Mesodermal cell (in vitro differentiated cells): Measurements from ENCODE around the gene CADM2.

Experiments used
- H3K27ac ChIP-seq: 2 replicates; pipeline ENCODE4 v1.7.0; 2013; ENCODE audit warnings: mild to moderate bottlenecking, low read depth, low read length, moderate library complexity; ENCODE audit not compliant: severe bottlenecking
- H3K36me3 ChIP-seq: 2 replicates; pipeline ENCODE4 v1.7.1; 2013; ENCODE audit warnings: mild to moderate bottlenecking, low read length, moderate library complexity; ENCODE audit not compliant: control insufficient read depth, insufficient read depth
- H3K4me1 ChIP-seq: one replicate; pipeline ENCODE4 v1.7.1; 2013; ENCODE audit warnings: mild to moderate bottlenecking, low read length; ENCODE audit not compliant: insufficient read depth, control insufficient read depth, poor library complexity, severe bottlenecking
- H3K4me3 ChIP-seq: 2 replicates; pipeline ENCODE4 v1.7.0; 2013; ENCODE audit warnings: low read length, control low read depth, mild to moderate bottlenecking; ENCODE audit not compliant: insufficient read depth, poor library complexity, severe bottlenecking; ENCODE audit errors: extremely low read depth
- H3K9me3 ChIP-seq: 2 replicates; pipeline ENCODE4 v1.7.1; 2013; ENCODE audit warnings: mild to moderate bottlenecking, low read length, moderate library complexity; ENCODE audit not compliant: control insufficient read depth
- WGBS, 2 experiments: methylation state at CpG; one replicate each; pipeline ENCODE4 v1.1.5; 2013; ENCODE audit warnings: missing lambda C conversion rate in 2 of 2; ENCODE audit not compliant: insufficient coverage in 2 of 2; 5-methylcytosine and 5-hydroxymethylcytosine counted together

The CADM2 gene

GRCh38 chr3:85020828-85021227 lies 62.0 kb downstream of the CADM2 start:
- no peak overlapping the region for H3K4me3 ChIP-seq
- H3K4me1 ChIP-seq, result no peaks in the 10 kb centered on the region
- no peaks in the 10 kb centered on the region for H3K9me3 ChIP-seq
- no peaks in the 10 kb centered on the region for H3K36me3 ChIP-seq
- 53 to 100% methylated on average over 2 to 4 of the region's 5 CpGs for WGBS, 2 experiments
- no peak overlapping the region for H3K27ac ChIP-seq

- no peak overlapping the region for H3K4me3 ChIP-seq
- no peaks in the 10 kb centered on the region for H3K36me3 ChIP-seq
- WGBS, 2 experiments, result 61 to 67% methylated on average over 7 of the region's 7 CpGs
- no peak overlapping the region for H3K27ac ChIP-seq
- H3K9me3 ChIP-seq, result no peaks in the 10 kb centered on the region
- H3K4me1 ChIP-seq, result no peaks in the 10 kb centered on the region
These were observed 71.3 kb downstream of the CADM2 start for GRCh38 chr3:85030052-85030451.

- H3K27ac ChIP-seq, result no peak overlapping the region
- no CpG with 5 or more reads among the region's 2 CpGs for WGBS, 2 experiments
- H3K4me1 ChIP-seq, result no peaks in the 10 kb centered on the region
These were observed 78.4 kb downstream of the CADM2 start for GRCh38 chr3:85037203-85037602.

GRCh38 chr3:85041001-85041400 lies 82.2 kb downstream of the CADM2 start:
- no peaks in the 10 kb centered on the region for H3K9me3 ChIP-seq
- no CpG with 5 or more reads among the region's 4 CpGs for WGBS, 2 experiments

More at GRCh38 chr3:85037203-85037602, 78.4 kb downstream of the CADM2 start:
- no peaks in the 10 kb centered on the region for H3K36me3 ChIP-seq
- H3K9me3 ChIP-seq, result no peaks in the 10 kb centered on the region
- H3K4me3 ChIP-seq, result no peak overlapping the region

GRCh38 chr3:85041562-85042055 lies 82.8 kb downstream of the CADM2 start:
- H3K36me3 ChIP-seq, result no peaks in the 10 kb centered on the region
- WGBS, 2 experiments, result 100% methylated on average over 2 of the region's 2 CpGs
- H3K9me3 ChIP-seq, result no peaks in the 10 kb centered on the region
- H3K4me1 ChIP-seq, result no peaks in the 10 kb centered on the region
- no peak overlapping the region for H3K27ac ChIP-seq
- no peak overlapping the region for H3K4me3 ChIP-seq

More at GRCh38 chr3:85041001-85041400, 82.2 kb downstream of the CADM2 start:
- Histone ChIP-seq H3K4me1 (no peaks in the 10 kb centered on the region), H3K36me3 (no peaks in the 10 kb centered on the region), H3K4me3 (no peak overlapping the region), H3K27ac (no peak overlapping the region)

GRCh38 chr3:85050821-85051220 lies 92.0 kb downstream of the CADM2 start:
- no peak overlapping the region for H3K4me3 ChIP-seq
- 77 to 87% methylated on average over 2 of the region's 4 CpGs for WGBS, 2 experiments
- no peaks in the 10 kb centered on the region for H3K36me3 ChIP-seq
- H3K9me3 ChIP-seq, result no peaks in the 10 kb centered on the region
- H3K27ac ChIP-seq, result no peak overlapping the region
- no peaks in the 10 kb centered on the region for H3K4me1 ChIP-seq

GRCh38 chr3:85051786-85052185 lies 93.0 kb downstream of the CADM2 start:
- Histone ChIP-seq H3K9me3 (no peaks in the 10 kb centered on the region), H3K4me1 (no peaks in the 10 kb centered on the region), H3K4me3 (no peak overlapping the region), H3K27ac (no peak overlapping the region), H3K36me3 (no peaks in the 10 kb centered on the region)
- WGBS, 2 experiments, result no CpG with 5 or more reads among the region's 1 CpG

- Histone ChIP-seq H3K4me1 (no peaks in the 10 kb centered on the region), H3K9me3 (no peaks in the 10 kb centered on the region), H3K4me3 (no peak overlapping the region), H3K27ac (no peak overlapping the region), H3K36me3 (no peaks in the 10 kb centered on the region)
- WGBS, 2 experiments, result no CpG with 5 or more reads among the region's 1 CpG
These were observed 94.8 kb downstream of the CADM2 start for GRCh38 chr3:85053626-85054025.

- Histone ChIP-seq H3K9me3 (no peaks in the 10 kb centered on the region), H3K27ac (no peak overlapping the region), H3K4me3 (no peak overlapping the region), H3K36me3 (no peaks in the 10 kb centered on the region), H3K4me1 (no peaks in the 10 kb centered on the region)
- 93 to 96% methylated on average over 2 of the region's 3 CpGs for WGBS, 2 experiments
These were observed 95.8 kb downstream of the CADM2 start for GRCh38 chr3:85054579-85054978.

GRCh38 chr3:85068911-85069310 lies 110.1 kb downstream of the CADM2 start:
- no peak overlapping the region for H3K27ac ChIP-seq
- H3K36me3 ChIP-seq, result no peaks in the 10 kb centered on the region
- no peaks in the 10 kb centered on the region for H3K4me1 ChIP-seq
- H3K4me3 ChIP-seq, result no peak overlapping the region
- no peaks in the 10 kb centered on the region for H3K9me3 ChIP-seq
- no CpG with 5 or more reads among the region's 1 CpG for WGBS, 2 experiments

GRCh38 chr3:85074003-85074402 lies 115.2 kb downstream of the CADM2 start:
- no peaks in the 10 kb centered on the region for H3K36me3 ChIP-seq
- 55 to 81% methylated on average over 4 of the region's 5 CpGs for WGBS, 2 experiments
- H3K27ac ChIP-seq, result no peak overlapping the region
- no peaks in the 10 kb centered on the region for H3K4me1 ChIP-seq
- H3K9me3 ChIP-seq, result no peaks in the 10 kb centered on the region
- H3K4me3 ChIP-seq, result no peak overlapping the region
